Panc1 (cell line): ENCODE measurements around the gene NPHP1. TPM values are rescaled to one million over a fixed set of nuclear protein-coding genes. Genes with fewer than 3 reads are reported as not detected.
A peak's percentile ranks its signal among the peaks of the same experiment; 100 is the strongest.

Experiments used
- ATAC-seq: fragments of 200-7000 bp; cut with Tn5 transposase; 2 replicates; pipeline ENCODE4 v1.9.1; 2020; ENCODE audit warnings: mild to moderate bottlenecking, moderate library complexity
- BruUV-seq: library from RNA; stranded (reverse); fragments of 400-500 nt; replicated peaks from 2 replicates; lab custom pipeline; 2021; lab: Mats Ljungman, UMichigan
- CTCF ChIA-PET: fragments of 300-600 bp; sonication (Branson Sonifier 250); formaldehyde crosslinking; loops from one replicate; lab custom pipeline; 2022; ENCODE audit warnings: antibody characterized with exemption; lab: Charles Lee
- POLR2A ChIA-PET: fragments of 300-600 bp; sonication (Branson Sonifier 250); formaldehyde crosslinking; loops from one replicate; lab custom pipeline; 2022; ENCODE audit warnings: antibody characterized with exemption; lab: Charles Lee
- DNase-seq: peaks from one replicate; pipeline ENCODE4 v3.0.0-alpha.2; 2010; ENCODE audit warnings: low read depth, low spot score
- H3K27ac ChIP-seq: 2 replicates; pipeline ENCODE4 v1.5.1; 2011; ENCODE audit warnings: mild to moderate bottlenecking, low read length, inconsistent platforms
- H3K27me3 ChIP-seq: fragments of 200-500 bp; sonication (Bioruptor generic); 2 replicates; pipeline ENCODE4 v1.6.0; 2014; ENCODE audit warnings: low read length, inconsistent platforms; ENCODE audit not compliant: control insufficient read depth, insufficient read depth
- H3K36me3 ChIP-seq: fragments of 200-500 bp; sonication (Bioruptor generic); 2 replicates; pipeline ENCODE4 v1.5.1; 2014; ENCODE audit warnings: inconsistent platforms, mild to moderate bottlenecking, low read length, moderate library complexity; ENCODE audit not compliant: control insufficient read depth, insufficient read depth
- H3K4me1 ChIP-seq: 2 replicates; pipeline ENCODE4 v1.5.1; 2011; ENCODE audit warnings: inconsistent platforms, mild to moderate bottlenecking, low read length, moderate library complexity; ENCODE audit not compliant: control insufficient read depth, insufficient read depth
- H3K4me3 ChIP-seq, 2 experiments: 2 replicates each; pipeline ENCODE4 v1.5.1; 2011 to 2012; ENCODE audit warnings: low read depth in 2 of 2, low read length in 2 of 2, mild to moderate bottlenecking in 2 of 2, inconsistent platforms in 1 of 2, moderate library complexity in 1 of 2
- H3K9me3 ChIP-seq: fragments of 200-500 bp; sonication (Bioruptor generic); 2 replicates; pipeline ENCODE4 v1.5.1; 2014; ENCODE audit warnings: low read depth, mild to moderate bottlenecking, inconsistent platforms, low read length, moderate library complexity; ENCODE audit not compliant: control insufficient read depth, insufficient read depth
- POLR2AphosphoS5 ChIP-seq: IDR thresholded peaks from 2 replicates; pipeline ENCODE4 v1.6.1; 2012; ENCODE audit warnings: mild to moderate bottlenecking, low read depth, low read length, moderate library complexity
- SIN3A ChIP-seq: IDR thresholded peaks from 2 replicates; pipeline ENCODE4 v1.6.1; 2012; ENCODE audit warnings: low read depth, mild to moderate bottlenecking, low read length, moderate library complexity, borderline replicate concordance; ENCODE audit not compliant: insufficient read depth
- TCF7L2 ChIP-seq: IDR thresholded peaks from 2 replicates; pipeline ENCODE4 v1.6.1; 2011; ENCODE audit warnings: mild to moderate bottlenecking, low read depth, low read length, inconsistent platforms
- in situ Hi-C: cut with HindIII; loops from 2 replicates; pipeline ENCODE4 v1.10.0; 2016; ENCODE audit warnings: low sequenced_read_pairs, low pct_unique_long_range_greater_than_20kb
- intact Hi-C: fragments of 100-400 bp; cut with micrococcal nuclease; formaldehyde crosslinking; loops from one replicate; pipeline ENCODE4 v1.10.0; 2022; ENCODE audit not compliant: unreplicated experiment
- total RNA-seq: library from RNA; stranded (reverse); gene quantifications from one replicate; pipeline ENCODE4 v1.2.1, GENCODE V29; 2021; ENCODE audit not compliant: unreplicated experiment
- TF ChIP-seq, protein P1 (sequence below): fragments of 450-650 bp; IDR thresholded peaks from 2 replicates; pipeline ENCODE4 v1.5.1; 2017; ENCODE audit warnings: mild to moderate bottlenecking
- TF ChIP-seq, protein P2 (sequence below), 2 experiments: IDR thresholded peaks; 2 replicates each; pipeline ENCODE4 v1.6.1; 2011 to 2012; ENCODE audit warnings: low read depth in 2 of 2, control low read depth in 1 of 2, low read length in 1 of 2, mild to moderate bottlenecking in 1 of 2, moderate library complexity in 1 of 2; ENCODE audit not compliant: insufficient read depth in 1 of 2

NPHP1 gene
- total RNA-seq, 1 experiment from 2014 or later = 7.2 TPM

DNA sequence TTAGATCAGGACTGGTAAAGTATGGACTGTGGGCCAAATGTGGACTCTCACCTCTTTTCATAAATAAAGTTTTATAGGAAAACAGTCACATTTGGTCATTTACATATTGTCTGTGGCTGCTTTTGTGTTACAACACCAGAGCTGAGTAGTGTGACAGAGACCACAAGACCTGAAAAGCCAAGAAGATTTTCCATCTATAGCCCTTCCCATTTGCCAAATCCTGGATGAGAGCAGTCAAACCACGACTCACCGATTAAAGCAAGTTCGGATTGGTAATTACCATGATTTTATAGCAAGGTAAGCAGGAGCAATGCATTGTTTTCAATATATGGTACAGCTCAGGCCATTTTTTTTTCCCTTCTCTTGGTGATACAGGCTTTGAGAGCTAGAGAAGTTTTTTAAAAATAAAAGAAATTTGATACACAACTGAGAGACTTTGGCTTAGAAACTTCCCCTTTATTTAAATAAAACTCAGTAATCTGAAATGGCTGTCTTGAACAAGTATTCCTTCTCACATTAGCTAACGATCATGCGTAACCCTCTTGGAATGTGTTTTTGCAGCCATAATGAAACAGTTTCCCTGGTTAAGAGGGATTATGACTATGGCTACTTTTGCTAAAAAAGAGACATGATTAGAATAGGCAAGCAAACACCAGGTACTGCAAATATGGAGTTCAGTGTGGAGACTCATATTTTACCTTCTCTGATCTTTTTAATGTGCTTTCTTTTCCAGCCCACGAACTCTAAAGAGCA is 79.7 kb downstream of the NPHP1 start:
- ChIA-PET CTCF (interaction anchor here (1.2 kb wide), 1 partner anchor 9 kb away, joined by 4 read pairs; the partner anchor contains the start of gene MALL), POLR2A (interaction anchor here (0.8 kb wide), 1 partner anchor 19 kb away, joined by 4 read pairs; no protein-coding TSS in a partner anchor)
- Histone ChIP-seq H3K27me3 (no peaks in the 10 kb centered on the region), H3K4me3 (no peak overlapping the region), H3K27ac (peak overlapping the region; percentile 45; the same call in 1 of the 2 replicates), H3K36me3 (no peaks in the 10 kb centered on the region), H3K9me3 (no peaks in the 10 kb centered on the region), H3K4me1 (no peaks in the 10 kb centered on the region; the same call in 1 of the 2 replicates)
- no peak for TF ChIP-seq SIN3A
- TF ChIP-seq TCF7L2 = no peak
- TF ChIP-seq, protein P1, sequence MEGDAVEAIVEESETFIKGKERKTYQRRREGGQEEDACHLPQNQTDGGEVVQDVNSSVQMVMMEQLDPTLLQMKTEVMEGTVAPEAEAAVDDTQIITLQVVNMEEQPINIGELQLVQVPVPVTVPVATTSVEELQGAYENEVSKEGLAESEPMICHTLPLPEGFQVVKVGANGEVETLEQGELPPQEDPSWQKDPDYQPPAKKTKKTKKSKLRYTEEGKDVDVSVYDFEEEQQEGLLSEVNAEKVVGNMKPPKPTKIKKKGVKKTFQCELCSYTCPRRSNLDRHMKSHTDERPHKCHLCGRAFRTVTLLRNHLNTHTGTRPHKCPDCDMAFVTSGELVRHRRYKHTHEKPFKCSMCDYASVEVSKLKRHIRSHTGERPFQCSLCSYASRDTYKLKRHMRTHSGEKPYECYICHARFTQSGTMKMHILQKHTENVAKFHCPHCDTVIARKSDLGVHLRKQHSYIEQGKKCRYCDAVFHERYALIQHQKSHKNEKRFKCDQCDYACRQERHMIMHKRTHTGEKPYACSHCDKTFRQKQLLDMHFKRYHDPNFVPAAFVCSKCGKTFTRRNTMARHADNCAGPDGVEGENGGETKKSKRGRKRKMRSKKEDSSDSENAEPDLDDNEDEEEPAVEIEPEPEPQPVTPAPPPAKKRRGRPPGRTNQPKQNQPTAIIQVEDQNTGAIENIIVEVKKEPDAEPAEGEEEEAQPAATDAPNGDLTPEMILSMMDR = no peak
- no peak for TF ChIP-seq POLR2AphosphoS5
- TF ChIP-seq, protein P2, sequence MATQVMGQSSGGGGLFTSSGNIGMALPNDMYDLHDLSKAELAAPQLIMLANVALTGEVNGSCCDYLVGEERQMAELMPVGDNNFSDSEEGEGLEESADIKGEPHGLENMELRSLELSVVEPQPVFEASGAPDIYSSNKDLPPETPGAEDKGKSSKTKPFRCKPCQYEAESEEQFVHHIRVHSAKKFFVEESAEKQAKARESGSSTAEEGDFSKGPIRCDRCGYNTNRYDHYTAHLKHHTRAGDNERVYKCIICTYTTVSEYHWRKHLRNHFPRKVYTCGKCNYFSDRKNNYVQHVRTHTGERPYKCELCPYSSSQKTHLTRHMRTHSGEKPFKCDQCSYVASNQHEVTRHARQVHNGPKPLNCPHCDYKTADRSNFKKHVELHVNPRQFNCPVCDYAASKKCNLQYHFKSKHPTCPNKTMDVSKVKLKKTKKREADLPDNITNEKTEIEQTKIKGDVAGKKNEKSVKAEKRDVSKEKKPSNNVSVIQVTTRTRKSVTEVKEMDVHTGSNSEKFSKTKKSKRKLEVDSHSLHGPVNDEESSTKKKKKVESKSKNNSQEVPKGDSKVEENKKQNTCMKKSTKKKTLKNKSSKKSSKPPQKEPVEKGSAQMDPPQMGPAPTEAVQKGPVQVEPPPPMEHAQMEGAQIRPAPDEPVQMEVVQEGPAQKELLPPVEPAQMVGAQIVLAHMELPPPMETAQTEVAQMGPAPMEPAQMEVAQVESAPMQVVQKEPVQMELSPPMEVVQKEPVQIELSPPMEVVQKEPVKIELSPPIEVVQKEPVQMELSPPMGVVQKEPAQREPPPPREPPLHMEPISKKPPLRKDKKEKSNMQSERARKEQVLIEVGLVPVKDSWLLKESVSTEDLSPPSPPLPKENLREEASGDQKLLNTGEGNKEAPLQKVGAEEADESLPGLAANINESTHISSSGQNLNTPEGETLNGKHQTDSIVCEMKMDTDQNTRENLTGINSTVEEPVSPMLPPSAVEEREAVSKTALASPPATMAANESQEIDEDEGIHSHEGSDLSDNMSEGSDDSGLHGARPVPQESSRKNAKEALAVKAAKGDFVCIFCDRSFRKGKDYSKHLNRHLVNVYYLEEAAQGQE (IDR thresholded peaks at IDR 0.05; ENCODE audit: insufficient read depth in 1 of 2, low read depth in 2 of 2, low read length in 1 of 2) = no peak
- DNase-seq (no peak), ATAC-seq (no peak)
- intact Hi-C loops (no loop called here), in situ Hi-C loops (no loop called here)
- no TSS peak for BruUV-seq

DNA sequence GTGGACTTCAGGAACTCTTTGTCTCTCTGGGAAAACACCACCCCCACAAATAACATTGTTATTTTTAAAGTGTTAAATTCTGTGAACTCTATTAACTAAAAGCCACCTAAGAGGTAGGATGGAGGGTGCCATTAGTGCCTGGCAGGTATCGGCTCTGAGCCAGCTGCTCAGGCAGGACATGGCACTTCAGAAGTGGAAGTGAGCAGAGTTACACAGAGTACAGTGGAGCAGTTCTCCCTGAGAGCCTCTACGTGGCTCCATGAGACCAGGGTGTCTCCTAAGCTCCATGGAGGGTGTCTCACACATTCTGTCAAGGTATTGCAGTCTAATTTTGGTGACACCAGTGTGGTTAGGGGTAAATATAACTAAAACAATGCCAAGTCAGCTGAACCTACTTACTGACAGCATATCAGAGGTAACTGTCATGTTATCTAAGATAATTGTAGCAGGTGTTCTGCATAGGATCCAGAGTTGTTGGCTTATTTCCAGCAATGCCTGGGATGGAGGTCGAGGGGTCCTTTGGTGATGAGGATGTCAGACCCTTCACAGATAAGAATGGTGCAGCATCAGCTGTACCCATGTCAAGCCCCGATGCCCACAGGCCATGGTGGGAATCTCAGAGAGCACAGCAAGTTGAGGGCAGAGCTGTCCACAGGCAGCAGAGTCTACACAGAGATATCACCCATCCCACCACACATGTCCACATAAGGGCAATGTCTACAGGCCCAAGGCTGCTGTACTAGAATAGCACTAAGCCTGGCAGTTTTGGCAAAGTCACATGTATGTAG is 80.6 kb downstream of the NPHP1 start:
- intact Hi-C loops = no loop called here
- no peaks in the 10 kb centered on the region for H3K36me3 ChIP-seq
- no peak overlapping the region for H3K4me3 ChIP-seq
- H3K27ac ChIP-seq = no peak overlapping the region; the same call in 1 of the 2 replicates
- ATAC-seq (peak; percentile 39; the same call in 1 of the 2 replicates), DNase-seq (no peak)
- POLR2A ChIA-PET = interaction anchor here (0.8 kb wide), 1 partner anchor 18 kb away, joined by 4 read pairs; no protein-coding TSS in a partner anchor
- H3K9me3 ChIP-seq = no peaks in the 10 kb centered on the region
- H3K27me3 ChIP-seq = no peaks in the 10 kb centered on the region
- no peaks in the 10 kb centered on the region; the same call in 1 of the 2 replicates for H3K4me1 ChIP-seq
- TF ChIP-seq POLR2AphosphoS5 (no peak), TCF7L2 (no peak), SIN3A (no peak)
- TF ChIP-seq, protein P1 = no peak
- TF ChIP-seq, protein P2 (IDR thresholded peaks at IDR 0.05; ENCODE audit: insufficient read depth in 1 of 2, low read depth in 2 of 2, low read length in 1 of 2) = no peak
- CTCF ChIA-PET = interaction anchor here (1.2 kb wide), 1 partner anchor 8 kb away, joined by 4 read pairs; the partner anchor contains the start of gene MALL
- no TSS peak for BruUV-seq
- in situ Hi-C loops = no loop called here
